RKO (cell line): Measurements from ENCODE around the gene SLC7A10.

ENCODE experiments used
- DNase-seq: peaks from one replicate; pipeline ENCODE4 v3.0.0-alpha.2; 2016; ENCODE audit warnings: low spot score

Gene SLC7A10

GRCh38 chr19:33254245-33254824, 28.7 kb upstream of the SLC7A10 start:
- no peak for DNase-seq

GRCh38 chr19:33252971-33253370, 27.3 kb upstream of the SLC7A10 start:
- DNase-seq, result no peak

DNA sequence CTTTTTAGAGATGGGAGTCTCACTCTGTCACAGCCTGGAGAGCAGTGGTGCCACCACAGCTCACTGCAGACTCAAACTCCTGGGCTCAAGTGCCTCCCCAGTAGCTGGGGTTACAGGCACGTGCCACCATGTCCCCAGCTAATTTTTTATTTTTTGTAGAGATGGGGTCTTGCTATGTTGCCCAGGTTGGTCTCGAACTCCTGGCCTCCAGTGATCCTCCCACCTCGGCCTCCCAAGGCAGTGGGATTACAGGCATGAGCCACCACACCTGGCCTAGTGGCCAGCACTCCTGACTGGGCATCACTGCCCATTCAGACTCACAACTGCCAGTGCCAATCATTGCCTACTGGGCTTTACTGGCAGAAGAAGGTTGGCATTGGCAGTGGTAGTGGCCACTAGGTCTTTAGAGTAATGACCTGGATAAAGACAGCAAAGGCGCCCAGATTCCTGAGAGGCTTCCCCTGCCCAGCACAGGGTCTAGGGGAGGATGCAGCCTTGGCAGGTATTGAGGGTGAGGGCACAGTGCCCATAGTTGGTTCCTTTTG, 26.8 kb upstream of the SLC7A10 start:
- DNase-seq, result no peak

DNA sequence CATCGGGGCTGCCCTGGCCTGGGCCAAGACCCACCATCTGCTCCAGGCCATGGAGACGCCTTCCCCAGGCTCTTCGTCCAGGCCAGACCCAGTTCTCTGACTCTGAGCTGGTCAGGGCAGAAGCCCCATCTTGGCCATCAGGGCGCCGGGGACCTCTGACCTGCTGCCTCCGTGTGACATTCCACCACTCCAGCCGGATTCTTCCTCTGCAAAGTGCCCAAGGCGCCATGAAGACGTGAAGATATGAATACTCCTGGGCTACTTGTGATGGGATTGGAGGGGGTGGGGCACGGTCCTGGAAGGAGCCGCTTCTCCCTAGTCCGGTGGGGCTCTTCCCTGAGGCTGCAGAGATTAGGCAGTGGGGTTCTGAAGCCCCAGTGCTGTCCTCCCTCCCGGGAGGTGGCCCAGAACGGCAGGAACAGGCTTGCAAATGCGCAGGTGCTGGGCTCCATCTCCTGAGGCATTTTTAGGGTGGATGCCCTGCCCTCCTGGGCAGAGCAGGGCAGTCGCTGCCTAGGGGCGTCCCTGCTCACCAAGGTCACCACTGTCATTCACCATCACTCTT, 26.0 kb upstream of the SLC7A10 start:
- DNase-seq, result no peak

- no peak for DNase-seq
Measured at GRCh38 chr19:33251076-33251475, 25.4 kb upstream of the SLC7A10 start.

DNA sequence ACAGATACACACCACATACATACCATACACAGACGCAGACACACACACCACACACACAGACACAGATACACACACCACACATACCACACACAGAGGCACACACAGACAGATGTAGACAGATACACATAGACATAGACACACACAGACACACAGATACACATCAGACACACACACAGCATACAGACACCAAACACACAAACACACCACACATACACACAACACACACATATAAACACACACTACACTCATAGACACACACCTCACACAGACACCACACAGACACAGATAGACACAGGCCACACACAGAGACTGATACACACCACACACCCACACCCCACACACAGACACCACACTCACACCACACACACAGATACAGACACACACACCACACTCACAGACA, 24.9 kb upstream of the SLC7A10 start:
- DNase-seq, result no peak

DNA sequence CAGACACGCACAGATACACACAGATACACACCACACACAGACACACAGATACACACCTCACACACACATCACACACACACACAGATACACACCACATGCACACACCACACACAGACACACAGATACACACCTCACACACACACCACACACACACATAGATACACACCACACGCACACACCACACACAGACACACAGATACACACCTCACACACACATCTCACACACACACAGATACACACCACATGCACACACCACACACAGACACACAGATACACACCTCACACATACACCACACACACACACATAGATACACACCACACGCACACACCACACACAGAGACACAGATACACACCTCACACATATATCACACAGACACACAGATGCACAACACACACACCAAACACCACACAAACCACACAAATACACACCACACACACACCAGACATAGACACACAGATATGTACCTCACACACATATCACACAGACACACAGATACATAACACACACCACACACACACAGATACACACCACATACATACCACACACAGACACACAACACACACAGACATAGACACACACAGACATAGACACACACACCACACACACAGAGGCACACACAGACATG, 24.2 kb upstream of the SLC7A10 start:
- DNase-seq, result no peak

- DNase-seq, result peak; percentile 30
Measured at GRCh38 chr19:33248954-33249613, 23.4 kb upstream of the SLC7A10 start.

GRCh38 chr19:33248553-33248953, 22.9 kb upstream of the SLC7A10 start:
- no peak for DNase-seq

DNA sequence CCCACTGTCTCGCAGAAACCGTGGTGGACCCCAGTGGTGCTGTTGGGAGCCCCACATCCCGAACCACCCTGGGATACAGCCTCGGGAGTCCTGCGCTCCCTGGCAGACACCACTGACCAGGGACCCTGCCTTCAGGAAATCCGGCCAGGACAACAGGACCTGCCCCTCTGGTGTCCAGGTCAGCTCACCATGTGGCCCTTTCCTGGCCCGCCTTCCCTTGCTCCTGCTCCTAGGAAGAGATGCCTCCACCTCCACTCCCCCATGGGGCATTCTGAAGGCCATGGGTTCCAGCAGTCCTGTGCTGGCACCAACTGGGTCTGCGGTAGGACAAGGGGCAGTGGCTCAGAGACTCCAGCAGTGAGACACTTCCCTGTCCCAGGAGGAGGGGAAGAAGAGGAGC, 22.5 kb upstream of the SLC7A10 start:
- DNase-seq, result no peak

GRCh38 chr19:33247441-33247819, 21.8 kb upstream of the SLC7A10 start:
- no peak for DNase-seq

DNA sequence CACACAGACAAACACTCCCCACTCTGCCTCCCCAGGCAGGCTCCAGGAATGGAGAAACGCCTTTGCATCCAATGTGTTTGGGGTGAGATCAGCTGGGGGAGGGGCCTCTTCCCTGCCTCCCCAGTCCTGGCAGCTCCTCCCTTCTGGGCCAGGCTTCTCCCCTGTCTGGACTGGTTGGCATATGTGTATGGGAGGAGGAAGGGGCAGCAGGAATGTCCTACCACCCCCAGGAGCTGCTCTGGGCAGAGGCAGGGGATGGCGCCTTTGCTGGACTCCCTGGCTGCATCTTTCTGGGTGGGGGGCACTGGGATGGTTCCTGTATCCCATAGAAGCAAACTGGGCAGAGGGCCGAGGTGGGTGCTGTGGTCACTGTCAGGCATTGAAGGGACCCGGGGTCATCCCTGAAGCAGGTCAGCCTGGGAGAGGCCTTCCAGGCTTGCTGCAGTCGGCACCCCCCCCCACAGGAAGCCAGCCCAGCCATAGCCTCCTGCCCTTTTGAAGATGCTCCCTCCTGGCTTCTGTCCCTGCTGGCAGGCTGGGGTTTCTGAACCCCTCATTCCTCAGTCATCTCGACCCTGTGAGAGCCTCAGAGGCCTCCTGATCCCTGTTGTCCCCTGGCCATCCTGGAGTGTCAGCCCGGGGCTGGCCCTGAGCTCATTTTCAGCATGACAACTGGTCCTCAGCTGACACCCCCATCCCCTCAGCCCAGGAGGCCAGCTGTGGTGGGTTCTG, 21.2 kb upstream of the SLC7A10 start:
- DNase-seq, result no peak

- no peak for DNase-seq
Measured at GRCh38 chr19:33245948-33246708, 20.5 kb upstream of the SLC7A10 start.

GRCh38 chr19:33242911-33243310, 17.3 kb upstream of the SLC7A10 start:
- no peak for DNase-seq

- no peak for DNase-seq
Measured at GRCh38 chr19:33242131-33242530, 16.5 kb upstream of the SLC7A10 start.

DNA sequence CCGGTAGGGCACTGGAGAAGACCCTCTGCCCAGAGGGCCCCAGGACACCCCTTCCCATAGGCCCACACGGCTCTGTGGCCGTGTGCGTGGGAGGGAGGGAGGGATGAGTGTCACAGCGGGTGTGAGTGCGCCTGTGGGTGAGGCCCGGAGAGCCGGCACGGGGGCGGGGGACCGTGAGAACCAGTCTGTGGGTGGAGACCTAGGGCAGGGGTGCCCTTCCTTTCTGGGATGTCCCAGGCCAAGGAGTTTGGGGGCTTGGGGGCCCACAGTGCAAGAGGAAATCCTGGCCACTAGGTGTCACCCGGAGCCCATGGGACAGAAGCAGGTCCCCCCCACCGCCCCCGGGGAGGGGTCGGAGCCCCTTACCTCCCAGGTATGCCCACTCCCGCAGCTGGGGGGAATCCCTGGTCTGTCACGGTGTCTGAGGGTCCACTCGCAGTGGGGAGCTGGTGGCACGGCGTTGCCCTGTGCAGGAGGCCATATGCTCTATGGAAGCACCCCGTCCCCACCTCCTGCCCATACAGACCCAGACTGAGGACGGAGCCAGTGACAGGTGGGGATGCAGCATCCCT, 16.0 kb upstream of the SLC7A10 start:
- DNase-seq, result peak; percentile 15

- DNase-seq, result no peak
Measured at GRCh38 chr19:33241091-33241529, 15.5 kb upstream of the SLC7A10 start.

DNA sequence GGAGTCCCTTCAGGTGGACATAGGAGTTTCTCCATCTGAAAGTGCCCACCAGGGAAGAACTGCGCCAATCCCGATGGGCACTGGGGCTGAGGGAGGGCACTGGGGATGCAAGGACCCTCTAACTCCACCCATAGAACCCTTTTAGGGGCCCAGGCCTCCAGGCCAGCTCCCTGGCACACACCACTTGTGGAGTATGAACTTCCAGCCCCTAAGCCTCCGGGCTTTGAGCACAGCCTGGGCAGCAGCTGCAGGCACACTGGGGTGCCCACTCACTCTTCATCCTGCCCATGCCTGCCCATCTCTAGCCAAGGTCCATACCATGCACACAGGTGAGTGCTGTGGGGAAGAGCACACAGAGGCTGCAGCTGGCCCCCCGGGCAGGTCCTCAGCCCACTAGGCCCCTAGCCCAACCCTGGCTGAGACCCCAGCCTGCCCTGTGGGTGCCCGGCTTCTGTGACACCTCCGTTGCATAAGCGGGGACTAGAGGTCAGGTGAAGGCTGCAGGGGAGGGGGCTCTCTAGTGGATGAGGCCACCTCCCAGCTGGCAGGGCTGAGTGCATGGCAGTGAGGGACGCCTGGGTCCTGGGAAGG, 14.6 kb upstream of the SLC7A10 start:
- no peak for DNase-seq

DNA sequence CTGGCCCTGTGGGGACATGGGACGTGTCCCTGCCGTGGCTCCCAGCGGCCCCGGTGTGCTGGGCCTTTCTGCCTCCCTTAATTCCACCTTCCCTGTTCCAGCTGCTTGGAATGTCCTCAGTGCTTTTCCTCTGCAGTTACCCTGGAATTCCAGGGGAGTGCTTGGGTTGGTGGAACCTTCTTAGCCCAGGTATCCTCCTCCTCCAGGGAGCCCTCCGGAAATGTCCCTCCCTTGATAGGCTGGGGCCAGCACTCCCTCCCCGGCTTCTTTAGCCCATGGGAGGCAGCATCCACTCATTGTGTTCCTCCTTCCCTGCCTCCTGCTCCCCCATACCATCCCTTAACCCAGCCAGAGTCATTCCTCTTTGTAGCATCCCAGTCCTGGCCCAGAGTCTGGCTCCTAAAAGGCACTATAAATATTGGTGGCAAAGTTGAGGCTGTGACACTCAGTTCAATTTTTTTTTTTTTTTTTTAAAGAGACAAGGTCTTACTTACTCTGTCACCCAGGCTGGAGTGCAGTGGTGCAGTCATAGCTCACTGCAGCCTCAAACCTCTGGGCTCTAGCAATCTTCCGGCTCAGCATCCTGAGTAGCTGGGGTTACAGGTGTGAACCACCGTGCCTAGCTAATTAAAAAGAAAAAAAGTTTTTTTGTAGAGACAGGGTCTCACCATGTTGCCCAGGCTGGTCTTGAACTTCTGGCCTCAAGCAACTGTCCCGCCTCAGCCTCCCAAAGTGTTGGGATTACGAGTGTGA, 13.7 kb upstream of the SLC7A10 start:
- DNase-seq, result no peak
